ENCODE measurements around the gene IL18RAP.

DNA sequence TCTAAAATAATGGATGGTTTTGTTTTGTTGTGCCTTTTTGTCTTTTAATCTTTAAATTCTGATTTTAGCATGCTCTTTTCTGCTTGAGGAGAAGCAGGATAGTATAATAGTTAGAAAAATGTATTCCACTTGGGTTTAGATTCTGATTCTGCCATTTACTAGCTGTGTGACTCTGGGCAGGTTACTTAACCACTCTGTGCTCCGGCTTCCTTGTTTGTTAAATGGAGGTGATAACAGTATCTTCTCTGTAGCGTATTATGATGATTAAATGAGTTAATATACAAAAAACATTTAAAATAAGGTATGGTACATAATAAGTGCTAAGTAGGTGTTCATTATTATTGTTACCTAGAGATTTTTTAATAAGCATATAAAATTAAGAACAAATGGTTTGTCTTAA, 26.9 kb upstream of the IL18RAP start:
- no peak for TF ChIP-seq EP300 (IDR thresholded peaks at IDR 0.05)
- TF ChIP-seq POLR2A (IDR thresholded peaks at IDR 0.05): no peak
- no peak for TF ChIP-seq POLR2AphosphoS5 (IDR thresholded peaks at IDR 0.05)
